HG03095 (cell line): Measurements from ENCODE around the gene CHD9.
"Not testable (repeated sequence)": the region's sequence is repeated elsewhere in the genome, so short reads cannot be mapped to it uniquely, and the experiment has no call there.

Experiments used
- ATAC-seq: cut with Tn5 transposase; IDR thresholded peaks from one replicate; pipeline ENCODE4 v1.9.1; 2021; ENCODE audit warnings: moderate library complexity; ENCODE audit not compliant: unreplicated experiment

The CHD9 gene

DNA sequence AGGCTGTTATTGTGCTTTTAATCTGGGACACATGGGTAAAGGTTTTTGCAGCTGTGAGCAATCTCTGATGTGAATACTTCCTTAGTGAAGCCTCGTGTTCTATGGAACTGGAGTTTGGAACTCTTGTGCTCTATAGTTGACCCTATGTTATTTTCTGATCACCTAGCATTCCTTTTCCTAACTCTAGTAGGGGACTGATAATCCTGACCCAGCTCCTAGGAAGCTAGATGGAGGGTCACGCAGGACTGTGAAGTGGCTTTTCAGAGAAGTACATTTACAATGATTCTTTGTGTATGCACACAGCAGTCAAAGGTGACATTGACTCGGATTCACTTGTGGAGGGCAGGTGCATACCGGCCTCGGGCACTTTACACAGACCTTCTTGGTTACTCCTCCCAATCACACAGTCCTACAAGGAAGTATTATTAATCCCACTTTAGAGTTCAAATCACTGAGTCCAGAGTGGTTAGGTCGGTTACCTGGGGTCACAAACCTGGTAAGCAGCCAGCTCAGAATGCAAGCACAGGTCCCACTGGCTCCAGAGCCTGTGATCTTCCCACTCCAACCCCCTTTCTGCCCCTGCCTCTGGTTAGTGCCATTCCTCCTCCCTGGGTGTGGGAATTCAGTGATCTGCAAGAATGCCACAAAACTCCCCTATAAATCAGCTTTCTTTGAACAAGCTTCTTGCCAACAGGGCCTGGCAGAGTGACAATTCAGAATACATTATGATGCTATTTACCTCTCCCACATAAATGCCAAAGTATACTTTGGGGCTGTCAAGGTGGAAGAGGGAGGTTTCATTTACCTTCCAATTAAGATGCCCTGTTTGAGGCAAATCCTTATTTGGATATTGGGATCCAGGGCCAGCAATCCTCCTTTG, 9.2 kb upstream of the CHD9 start:
- ATAC-seq, result no peak

GRCh38 chr16:53047515-53047914, 7.3 kb upstream of the CHD9 start:
- not testable (repeated sequence) for ATAC-seq

DNA sequence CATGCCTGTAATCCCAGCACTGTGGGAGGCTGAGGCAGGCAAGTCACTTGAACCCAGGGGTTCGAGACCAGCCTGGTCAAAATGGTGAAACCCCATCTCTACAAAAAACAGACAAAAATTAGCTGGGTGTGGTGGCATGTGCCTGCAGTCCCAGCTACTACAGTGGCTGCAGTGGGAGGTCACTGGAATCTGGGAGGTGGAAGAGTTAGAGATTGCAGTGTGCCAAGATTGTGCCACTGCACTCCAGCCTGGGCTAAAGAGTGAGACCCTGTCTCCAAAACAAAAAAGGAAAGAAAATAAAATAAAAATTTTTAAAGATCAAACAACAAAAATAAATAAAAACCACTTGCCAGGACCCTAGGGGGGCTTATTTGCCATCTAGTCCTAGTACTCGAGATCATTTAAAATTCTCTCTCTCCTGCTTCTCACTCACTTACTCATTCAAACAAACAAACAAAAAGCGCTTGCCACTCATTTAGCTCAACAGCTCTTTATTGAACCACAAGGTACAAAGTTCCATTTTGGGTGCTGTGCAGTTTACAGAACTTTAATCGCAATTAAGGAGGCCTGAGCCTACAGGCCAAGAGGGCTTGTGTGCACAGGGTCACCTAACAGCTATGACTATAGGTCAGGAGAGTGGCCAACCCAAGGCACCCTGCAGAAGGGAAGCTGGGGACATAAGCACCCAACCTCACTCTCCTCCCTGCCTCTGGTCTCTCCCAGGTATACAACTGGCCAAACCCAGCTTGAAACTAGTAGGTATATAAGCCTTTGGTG, 6.5 kb upstream of the CHD9 start:
- no peak for ATAC-seq

- ATAC-seq, result not testable (repeated sequence)
Observed at GRCh38 chr16:53051255-53051654, 3.5 kb upstream of the CHD9 start.

- ATAC-seq, result no peak
Observed at GRCh38 chr16:53052519-53053501, 2.0 kb upstream of the CHD9 start, which contains the start of gene CHD9NB. Gene CHD9NB, minus strand, starts transcription at chr16:53052897. Its CDS starts 8,739 bp downstream, at chr16:53044158.

GRCh38 chr16:53053967-53054669, 673 bp upstream of the CHD9 start:
- ATAC-seq, result no peak

- ATAC-seq, result no peak
Observed at GRCh38 chr16:53055541-53056391, 975 bp downstream of the CHD9 start.

DNA sequence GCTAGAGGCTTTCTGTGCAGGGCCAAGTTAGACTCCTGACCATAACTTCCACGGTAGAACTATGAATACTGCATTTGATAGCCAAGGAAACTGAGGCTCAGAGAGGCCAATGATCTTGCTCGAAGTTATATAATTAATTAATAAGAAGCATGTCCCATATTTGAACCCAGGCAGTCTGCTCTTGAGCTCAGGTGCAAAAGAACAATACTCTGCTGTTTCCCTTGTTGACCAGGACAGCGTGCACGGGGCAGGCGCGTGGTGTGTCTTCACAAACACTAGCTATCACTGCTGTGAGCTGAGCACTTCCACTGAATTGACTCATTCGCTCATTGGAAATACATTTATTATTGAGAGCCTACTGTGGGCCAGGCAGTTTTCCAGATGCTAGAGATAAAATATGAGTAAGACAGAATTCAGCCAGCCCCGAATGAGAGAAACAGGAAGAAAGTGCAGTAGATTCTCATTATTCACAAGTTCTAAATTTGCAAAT, 1.6 kb downstream of the CHD9 start:
- ATAC-seq, result no peak

GRCh38 chr16:53057658-53058057, 2.9 kb downstream of the CHD9 start:
- ATAC-seq, result no peak

DNA sequence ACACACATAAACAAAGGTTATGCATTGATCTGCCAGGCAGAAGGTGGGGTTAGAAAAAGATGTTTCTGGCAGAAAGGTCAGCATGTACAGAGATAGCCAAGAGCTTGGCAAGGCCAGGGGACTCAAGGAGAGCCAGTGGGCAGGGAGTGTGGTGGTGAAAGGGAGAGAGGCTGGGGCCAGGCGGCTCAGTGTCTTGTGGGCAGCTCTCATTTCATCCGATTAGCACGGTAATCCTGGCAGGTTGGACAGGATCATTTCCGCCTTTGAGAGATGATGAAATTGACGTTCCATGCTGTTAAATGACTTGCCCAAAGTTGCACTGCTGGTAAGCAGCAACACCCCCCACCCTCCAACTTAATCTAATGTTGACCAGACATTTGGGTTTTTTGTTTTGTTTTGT, 3.6 kb downstream of the CHD9 start:
- ATAC-seq, result no peak

- ATAC-seq, result no peak
Observed at GRCh38 chr16:53058882-53059281, 4.1 kb downstream of the CHD9 start.

DNA sequence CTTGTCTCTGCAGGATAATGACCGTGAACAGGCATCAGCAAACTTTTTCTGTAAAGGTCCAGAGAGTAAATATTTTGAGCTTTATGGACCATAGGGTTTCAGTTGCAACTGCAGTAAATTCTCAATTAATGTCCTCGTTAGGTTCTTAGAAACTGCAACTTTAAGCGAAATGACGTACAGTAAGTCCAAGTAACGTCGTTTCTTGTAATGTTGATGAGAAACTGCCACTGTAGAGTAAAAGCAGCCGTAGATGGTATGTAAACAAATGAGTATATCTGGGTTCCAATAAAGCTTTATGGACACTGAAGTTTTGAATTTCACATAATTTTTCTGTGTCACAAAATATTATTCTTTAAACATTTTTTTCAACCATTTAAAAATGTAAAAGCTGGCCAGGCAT, 4.9 kb downstream of the CHD9 start:
- ATAC-seq, result no peak

GRCh38 chr16:53061256-53061655, 6.5 kb downstream of the CHD9 start:
- ATAC-seq, result peak; percentile 29

- ATAC-seq, result peak; percentile 82
Observed at GRCh38 chr16:53061701-53062159, 6.9 kb downstream of the CHD9 start.

DNA sequence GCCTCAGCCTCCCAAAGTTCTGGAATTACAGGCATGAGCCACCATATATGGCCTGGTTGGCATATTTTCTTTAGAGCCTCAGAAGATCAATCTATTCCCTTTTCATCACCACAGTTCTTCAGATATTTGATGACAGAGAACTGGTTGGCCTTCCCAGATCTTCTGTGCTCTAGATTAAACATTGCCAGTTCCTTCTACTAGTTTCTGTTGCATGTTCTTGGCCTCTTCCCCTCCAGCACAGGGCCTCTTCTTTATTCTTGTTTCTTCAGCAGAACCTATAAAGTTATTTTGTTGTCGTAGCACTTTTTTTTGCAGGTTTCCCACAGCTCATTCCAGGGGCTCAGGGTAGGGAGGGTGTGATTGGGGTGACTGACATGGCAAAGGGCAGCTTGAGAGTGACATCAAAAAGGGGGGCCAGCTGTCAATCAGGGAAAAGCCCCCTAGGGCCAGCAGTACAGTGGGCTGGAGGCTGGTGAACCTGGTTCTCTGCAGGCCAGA, 9.3 kb downstream of the CHD9 start:
- no peak for ATAC-seq

- no peak for ATAC-seq
Observed at GRCh38 chr16:53065461-53066061, 10.8 kb downstream of the CHD9 start.

DNA sequence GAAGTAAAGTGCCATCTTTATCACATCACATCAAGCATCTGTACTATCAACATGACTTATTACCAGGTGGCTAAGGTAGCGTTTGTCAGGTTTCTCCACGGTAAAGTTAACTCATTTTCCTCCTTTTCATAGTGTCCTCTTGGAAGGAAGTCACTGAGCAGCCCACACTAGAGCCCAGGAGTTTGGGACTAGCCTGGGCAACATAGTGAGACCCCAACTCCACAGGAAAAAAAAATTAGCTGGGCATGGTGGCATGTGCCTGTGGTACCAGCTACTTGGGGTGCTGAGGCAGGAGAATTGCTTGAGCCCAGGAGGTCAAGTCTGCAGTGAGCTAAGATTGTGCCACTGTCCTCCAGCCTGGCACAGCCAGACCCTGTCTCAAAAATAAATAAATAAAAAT, 12.9 kb downstream of the CHD9 start:
- ATAC-seq, result no peak

- ATAC-seq, result peak; percentile 48
Observed at GRCh38 chr16:53068423-53068833, 13.6 kb downstream of the CHD9 start.
